GM20431 (cell line): ENCODE data around the gene UPF3A.

ENCODE experiments used
- in situ Hi-C: fragments of 300-500 bp; cut with MseI, MboI; formaldehyde crosslinking; loops from one replicate; pipeline ENCODE4 v1.15.0; 2020; ENCODE audit warnings: low sequenced_read_pairs; ENCODE audit not compliant: unreplicated experiment

Gene UPF3A

DNA sequence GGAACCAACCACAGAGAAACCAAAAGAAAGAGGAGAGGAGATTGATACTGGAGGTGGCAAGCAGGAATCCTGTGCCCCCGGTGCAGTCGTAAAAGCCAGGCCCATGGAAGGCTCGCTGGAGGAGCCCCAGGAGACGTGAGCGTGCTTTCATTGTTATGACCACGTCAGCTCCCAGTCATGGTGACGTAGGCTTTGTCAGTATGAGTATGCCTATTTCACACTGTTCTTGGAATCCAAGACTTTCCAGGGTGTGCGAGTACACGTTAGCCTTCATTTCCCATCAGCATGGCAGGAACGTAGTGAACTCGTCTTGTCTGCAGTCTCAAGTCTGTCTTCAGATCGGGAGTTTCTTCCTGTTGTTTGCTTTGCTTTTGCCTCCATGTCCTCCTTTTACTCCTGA is 17.5 kb downstream of the UPF3A start:
- in situ Hi-C loops: no loop called here

DNA sequence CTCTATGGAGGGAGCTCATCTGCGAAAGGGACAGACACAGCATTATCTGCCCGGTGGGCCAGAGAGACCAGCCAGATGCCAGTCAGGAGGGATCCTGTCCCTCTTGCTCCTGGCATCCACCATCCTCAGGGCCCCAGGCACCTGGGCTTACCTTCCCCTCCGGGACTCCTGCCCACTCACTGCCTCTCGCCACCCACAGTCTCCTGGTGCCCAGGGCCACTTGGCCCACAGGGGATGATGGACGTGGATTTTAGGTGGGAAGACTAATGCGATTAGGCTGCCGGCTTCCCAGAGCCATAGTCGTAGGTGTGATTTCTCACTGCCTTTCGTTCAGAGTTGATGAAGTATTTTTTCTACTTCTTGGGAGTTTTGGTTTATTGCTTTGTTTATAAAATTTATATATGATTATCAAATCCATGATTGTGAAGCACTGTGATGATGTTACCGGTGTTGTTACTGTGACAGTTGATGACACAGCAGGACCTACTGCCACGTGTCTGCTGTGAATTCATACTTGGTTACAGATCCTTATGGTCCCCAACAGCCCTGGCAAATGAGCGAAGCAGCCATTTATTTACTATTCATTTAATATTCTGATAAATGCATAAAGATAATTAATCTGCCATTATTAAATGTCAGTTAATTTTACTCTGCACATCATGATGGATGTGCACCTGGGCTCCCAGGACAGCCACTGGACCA is 18.4 kb downstream of the UPF3A start:
- in situ Hi-C loops: no loop called here

DNA sequence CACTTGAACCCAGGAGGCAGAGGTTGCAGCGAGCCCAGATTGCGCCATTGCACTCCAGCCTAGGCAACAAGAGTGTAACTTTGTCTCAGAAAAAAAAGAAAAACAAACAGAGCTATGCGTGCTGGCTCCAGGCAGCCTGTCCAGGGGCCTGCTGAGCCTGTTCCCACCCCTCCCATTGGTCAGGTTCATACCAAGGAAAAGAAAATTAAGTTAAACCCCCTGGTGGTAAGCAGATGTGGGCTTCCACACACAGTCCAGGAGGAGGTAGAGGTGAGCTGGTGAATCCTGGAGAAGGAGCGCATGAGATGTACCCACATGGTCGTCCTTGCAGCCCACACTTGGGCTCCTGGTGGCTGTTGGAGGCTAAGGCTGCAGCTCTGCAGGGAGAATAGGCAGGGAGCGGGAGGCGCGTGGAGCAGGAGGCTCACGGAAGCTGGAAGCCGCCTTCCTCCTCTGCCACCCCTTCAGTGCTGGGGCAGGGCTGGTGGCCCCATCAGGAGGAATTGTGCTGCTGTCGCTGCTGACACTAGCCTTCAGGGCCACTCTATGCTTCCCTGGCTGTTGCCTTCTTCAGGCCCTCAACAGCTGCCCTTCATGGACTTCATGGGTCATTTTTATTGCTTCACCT is 22.4 kb downstream of the UPF3A start:
- in situ Hi-C loops: no loop called here

DNA sequence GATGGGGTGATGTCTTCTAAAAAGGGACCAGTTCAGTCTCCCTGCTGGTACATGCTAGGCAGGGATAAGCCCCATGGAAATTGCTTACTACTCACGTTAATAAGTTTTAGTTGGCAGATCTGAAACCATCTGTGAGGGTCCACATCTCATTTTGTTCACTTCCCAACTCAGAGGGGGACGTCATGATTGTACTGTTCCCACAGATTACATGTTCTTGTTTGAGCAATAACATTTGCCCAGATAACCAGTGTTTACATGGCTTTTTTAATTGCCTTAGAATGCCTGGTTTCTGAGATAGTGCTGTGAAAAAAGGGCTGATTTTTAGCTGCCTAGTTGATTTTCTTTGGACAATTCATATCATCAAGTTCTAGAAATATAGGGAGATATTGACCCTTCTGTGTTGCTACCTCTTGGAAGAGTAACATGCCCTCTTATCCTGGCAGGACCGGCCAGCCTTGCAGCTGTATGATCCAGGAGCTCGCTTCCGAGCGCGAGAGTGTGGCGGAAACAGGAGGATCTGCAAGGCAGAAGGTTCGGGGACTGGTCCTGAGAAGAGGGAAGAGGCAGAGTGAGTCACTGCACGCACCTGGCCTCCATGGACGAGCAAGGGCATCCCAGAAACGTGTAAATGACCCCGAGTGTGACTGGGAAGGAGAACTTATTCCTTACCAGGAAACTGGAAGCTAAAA is 23.1 kb downstream of the UPF3A start:
- in situ Hi-C loops: no loop called here

DNA sequence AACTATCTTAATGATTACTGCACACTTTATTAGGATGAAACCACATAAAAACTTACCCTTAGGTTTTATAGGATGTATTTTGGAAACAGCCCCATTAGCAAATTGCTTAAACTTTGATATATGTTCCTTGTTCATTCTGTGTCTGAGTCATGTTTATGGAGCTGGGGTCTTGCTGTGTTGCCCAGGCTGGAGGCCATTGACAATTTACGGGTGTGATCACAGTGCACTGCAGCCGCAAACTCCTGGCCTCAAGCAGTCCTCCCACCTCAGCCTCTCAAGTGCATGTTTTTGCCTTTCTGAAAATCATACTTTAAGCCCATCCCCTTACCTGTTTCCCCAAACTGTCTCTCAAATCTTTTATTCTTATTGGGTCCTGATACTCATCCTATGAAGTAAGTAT is 27.7 kb downstream of the UPF3A start:
- in situ Hi-C loops: no loop called here

DNA sequence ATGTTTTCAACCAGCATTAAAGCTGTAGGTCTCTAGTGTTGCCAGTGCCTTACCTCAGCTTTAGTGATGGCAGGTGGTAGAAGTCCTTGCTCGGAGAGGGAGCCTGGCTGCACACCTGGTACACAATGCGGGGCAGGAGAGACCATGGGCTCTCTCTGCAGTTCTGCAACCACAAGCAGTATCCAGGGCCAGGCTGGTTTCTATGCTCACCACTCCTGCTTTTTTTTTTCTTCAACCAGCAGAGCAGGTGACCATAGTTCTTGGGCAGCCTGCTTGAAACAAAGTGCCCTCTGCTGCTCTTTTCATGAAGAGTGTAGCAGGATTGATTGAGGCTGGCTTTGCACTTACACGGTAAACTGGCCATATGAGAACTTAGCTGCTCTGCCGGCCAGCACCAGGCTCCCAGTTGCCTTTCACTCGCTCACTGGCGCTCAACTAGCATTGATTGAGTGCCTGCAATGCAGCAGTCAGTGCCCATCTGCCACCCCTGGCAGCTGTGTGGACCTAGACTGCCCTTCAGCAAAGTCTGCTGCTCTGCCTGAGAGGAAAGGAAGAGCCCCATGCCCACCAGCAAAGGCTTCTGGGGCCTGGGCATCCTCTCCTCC is 28.5 kb downstream of the UPF3A start:
- in situ Hi-C loops: no loop called here

DNA sequence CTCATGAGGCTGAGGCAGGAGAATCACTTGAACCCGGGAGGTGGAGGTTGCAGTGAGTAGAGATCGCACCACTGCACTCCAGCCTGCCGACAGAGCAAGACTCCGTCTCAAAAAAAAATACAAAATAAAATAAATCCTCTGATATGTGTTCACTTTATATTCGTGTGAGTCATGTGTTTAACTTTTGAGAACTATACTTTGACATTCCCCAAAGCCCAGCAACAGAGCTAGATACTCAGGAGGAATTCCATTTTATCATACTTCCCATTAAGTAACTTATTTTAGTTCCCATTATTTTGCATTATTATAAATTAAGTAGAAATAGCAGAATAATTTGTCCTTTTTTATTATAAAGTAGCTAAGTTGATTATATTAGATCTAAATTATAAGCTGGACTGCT is 29.6 kb downstream of the UPF3A start:
- in situ Hi-C loops: no loop called here

DNA sequence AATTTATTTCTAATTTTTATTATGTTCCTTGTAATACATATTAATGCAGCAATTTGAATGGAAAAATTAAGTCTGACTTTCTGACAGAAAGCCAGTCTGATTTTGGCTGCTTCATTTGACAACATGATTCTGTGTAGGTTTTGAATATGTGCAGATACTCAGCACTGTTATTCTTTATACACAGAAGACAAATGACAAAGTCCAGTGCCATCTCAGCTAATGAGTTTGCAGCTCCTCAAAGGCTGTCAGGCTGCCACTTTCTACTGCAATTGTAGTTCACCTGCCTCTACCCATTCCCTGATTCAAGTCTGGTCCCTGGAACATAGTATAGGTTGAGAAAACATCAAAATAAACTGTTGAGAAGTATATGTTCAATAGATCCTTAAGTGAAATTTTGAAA is 30.0 kb downstream of the UPF3A start:
- in situ Hi-C loops: no loop called here

DNA sequence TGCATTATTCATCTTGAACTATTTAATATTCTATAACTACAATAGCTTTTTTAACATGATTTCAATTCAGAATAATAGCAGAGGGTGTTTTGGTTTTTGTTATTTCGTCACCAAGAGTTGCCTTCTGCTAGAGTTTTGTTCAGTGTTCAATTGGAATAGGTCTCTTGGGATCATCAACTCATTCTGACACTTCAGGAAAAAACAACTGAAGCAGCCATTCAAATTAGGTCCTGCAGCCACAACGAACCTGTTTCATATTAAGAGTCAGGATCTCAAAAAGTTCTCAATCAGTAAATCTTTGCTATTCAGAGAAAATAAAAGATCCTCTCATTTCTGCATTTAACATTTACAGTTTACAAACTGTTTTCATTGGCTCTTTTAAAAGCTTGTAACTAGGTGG is 30.5 kb downstream of the UPF3A start:
- in situ Hi-C loops: no loop called here

DNA sequence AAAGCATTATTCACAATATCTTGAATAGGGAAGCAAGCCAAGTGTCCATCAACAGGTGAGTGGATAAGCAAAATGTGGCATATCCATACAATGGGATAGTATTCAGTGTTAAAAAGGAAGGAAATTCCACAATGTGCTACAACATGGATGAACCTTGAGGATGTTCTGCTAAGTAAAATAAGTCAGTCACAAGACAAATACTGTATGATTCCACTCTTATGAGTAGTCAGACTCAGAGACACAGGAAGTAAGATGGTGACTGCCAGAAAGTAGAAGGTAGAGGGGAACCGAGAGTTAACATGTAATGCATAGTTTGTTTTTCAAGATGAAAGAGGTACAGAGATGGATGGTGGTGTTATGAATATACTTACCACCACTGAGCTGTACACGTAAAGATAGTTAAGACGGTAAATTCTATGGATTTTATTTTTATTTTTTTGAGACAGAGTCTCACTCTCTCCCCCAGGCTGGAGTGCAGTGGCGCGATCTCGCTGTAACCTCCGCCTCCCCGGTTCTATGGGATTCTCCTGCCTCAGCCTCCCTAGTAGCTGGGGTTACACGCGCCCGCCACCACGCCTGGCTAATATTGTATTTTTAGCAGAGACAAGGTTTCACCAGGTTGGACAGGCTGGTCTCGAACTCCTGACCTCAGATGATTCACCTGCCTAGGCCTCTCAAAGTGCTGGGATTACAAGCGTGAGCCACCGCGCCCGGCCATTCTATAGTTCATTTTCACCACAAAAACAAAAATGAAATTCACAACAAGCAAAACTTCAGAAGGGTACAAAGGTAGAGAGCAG is 31.9 kb downstream of the UPF3A start:
- in situ Hi-C loops: no loop called here

DNA sequence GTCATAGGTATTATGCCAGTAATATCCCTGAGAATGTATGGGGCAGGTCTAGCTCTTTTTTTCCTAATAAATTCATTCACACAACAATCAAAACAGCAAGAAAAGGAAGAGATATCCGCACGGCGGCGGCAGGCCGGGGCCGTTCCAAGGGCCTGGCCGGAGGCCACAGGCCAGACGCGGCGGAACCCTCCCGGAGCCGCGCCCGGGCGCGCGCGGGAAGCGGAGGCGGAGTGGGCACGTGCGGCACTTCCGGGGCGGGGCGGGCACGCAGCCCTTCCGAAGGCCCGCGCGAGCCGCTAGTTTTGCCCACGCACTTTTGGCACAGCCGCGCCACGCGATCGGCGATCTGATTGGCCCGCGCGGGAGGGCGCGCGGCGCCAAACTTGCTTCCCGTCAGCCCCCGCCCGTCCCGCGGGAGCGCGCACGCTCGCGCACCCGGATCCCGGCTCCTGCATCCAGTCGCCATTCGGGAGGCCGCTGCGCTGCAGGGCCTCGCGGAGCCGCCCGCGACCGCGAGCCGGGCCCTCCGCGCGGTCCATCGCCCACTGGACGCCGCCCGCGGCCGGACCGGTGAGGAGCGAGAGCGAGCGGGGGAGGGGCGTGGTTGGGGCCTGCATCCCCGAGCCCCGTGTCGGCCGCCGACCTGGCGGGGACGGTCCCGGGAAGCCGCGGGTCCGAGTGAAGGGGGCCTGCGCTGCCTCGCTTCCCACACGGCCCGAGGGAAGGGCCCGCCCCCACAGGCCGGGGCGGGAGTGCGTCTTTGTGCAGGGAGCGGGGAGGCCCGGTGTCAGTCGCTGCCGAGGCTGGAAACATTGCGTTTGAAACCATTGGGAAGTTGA is 32.9 kb downstream of the UPF3A start, which contains the start of gene CHAMP1:
CHAMP1 (plus strand) TSS at position 430 of the 839 bp plus-strand sequence. CDS start 9,340 bp downstream, outside the sequence.
- in situ Hi-C loops: no loop called here

DNA sequence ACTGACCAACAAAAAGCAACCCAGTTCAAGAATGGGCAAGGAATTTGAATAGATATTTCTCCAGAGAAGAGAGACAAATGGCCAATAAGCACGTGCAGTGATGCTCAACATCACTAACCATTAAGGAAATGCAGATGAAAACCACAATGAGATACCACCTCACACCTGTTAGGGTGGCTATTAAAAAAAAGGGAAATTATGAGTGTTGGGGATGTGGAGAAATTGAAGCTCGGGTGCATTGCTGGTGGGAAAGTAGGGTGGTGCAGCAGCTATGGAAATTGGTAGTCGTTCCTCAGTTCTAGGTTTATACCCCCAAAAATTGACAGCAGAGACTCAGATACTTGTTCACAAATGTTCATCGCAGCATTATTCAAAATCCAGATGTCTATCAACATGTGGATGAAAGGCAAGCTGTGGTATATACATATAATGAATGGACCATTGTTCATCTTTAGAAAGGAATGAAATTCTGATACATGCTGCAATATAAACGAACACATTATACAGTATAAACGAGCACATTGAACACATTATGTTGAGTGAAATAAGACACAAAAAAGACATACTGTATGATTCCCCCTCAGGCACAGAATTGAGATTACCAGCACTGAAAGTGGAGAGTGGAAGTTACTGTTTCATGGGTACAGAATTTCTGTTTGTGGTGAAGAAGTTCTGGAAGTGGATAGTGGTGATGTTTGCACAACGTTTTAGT is 33.8 kb downstream of the UPF3A start:
- in situ Hi-C loops: no loop called here

DNA sequence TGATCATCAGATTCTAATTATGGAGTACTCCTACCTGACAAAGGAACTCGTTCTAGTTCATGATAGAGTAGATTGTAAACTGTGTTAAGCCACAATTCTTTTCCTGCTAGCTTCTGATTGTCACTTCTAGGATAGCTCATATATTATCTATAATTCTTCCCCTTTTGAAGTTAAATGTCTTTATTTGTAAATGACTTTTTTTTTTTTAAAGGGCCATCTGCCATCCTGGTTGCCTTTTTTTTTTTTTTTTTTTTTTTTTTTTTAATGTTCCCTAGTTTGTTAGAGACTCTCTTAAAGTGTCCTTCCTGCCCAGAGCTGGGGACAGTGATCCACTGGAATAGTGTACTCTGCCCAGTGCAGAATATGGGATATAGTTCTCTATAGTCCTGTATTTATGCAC is 37.2 kb downstream of the UPF3A start:
- in situ Hi-C loops: no loop called here

DNA sequence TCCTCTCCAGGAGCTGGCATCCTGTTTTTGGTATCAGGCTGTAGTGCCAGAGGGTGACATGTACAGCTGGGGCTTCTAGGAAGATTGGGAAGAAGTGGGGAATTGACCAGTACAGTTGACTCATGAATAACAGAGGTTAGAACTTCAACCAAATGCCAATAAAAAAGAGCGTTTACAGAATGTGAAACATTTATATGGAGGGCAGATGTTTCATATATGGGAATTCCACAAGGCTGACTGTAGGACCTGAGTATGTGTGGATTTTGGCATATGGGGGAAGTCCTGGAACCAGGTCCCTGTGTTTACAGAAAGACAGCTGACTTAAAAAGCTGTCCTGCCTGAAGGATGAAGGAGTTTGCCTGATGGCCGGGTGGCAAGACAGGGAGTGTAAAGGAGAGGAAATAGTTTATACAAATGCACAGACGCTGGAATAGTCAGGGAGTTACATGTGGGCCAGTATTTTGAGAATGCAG is 38.1 kb downstream of the UPF3A start:
- in situ Hi-C loops: no loop called here

DNA sequence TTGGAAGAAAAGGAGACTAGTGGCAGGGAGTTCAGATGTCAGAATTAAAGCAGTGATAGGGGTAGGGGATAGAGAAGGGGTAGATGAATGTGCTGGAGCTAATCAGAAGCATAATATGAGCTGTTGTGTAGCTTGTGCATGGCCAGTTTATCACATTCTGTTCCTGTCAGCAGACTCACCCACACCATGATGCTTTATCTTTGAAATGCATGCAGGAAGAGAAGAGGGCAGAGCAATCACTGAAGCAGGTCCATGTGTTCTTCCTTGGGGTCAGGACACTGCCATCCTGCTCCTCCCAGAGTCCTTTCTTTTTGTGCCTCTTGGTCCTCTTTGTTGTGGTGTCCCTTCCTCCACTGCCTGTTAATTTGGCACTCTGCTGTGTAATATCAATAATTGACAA is 38.7 kb downstream of the UPF3A start:
- in situ Hi-C loops: no loop called here

DNA sequence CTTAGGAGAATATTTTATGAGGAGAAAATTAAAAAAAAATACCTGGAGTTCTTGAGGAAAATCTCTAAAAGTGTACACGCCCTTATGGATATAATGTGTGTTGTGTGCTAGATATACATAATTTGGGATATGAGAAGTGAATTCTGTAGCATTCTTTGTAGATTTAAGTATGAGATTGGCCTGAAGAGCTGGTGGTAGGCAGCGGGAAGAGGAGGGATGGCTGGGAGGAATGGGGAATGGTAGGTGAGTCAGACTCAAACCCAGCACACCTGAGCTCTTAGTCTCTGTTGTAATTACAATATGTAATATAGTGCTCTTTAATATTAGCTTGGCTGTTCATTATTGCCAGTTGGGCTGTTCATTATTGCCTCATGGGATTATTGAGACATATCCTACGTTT is 39.9 kb downstream of the UPF3A start:
- in situ Hi-C loops: no loop called here

DNA sequence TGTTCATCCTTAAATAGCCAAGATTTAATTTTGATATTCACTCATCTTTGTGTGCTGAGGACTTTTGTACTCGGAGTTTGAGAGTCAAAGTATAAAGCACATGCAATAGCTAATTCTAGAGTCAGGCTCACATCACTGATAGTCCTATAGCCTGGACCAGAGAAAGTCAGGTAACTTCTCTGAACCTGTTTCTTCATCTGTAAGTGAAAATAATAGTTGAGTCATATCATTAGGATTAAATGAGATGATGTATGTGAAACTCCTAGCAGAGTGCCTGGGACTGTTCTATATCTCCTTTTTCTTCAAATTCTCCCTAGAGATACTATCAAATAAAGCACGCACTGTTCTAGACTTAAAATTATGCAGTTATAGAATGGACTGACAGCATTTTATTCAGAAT is 41.9 kb downstream of the UPF3A start:
- in situ Hi-C loops: no loop called here

DNA sequence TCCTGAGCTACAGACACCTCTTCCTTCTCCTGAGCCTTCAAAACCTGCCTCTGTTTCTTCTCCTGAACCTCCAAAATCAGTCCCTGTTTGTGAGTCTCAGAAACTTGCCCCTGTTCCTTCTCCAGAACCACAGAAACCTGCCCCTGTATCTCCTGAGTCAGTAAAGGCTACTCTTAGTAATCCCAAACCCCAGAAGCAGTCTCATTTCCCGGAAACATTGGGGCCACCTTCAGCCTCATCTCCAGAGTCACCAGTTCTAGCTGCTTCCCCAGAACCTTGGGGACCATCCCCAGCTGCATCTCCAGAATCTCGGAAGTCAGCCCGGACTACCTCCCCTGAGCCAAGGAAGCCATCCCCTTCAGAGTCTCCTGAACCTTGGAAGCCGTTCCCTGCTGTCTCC is 42.9 kb downstream of the UPF3A start:
- in situ Hi-C loops: no loop called here

DNA sequence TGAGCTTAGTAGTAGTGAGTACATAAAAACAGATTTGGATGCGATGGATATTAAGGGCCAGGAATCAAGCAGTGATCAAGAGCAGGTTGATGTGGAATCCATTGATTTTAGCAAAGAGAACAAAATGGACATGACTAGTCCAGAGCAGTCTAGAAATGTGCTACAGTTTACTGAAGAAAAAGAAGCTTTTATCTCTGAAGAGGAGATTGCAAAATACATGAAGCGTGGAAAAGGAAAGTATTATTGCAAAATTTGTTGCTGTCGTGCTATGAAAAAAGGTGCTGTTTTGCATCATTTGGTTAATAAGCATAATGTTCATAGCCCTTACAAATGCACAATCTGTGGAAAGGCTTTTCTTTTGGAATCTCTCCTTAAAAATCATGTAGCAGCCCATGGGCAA is 44.3 kb downstream of the UPF3A start:
- in situ Hi-C loops: no loop called here
